MM.1S (cell line): ENCODE data around the gene SCAND1.

Experiments
- EZH2 ChIP-seq: fragments of 300-600 bp; sonication (generic); optimal IDR thresholded peaks from 2 replicates; pipeline ENCODE3; 2017; ENCODE audit warnings: low read depth, mild to moderate bottlenecking, antibody characterized with exemption, low read length, mixed read lengths
- TF ChIP-seq, protein P1 (sequence below): fragments of 300-600 bp; sonication (generic); IDR thresholded peaks from 2 replicates; pipeline ENCODE4 v1.5.1; 2016; ENCODE audit warnings: antibody characterized with exemption, low read length, mixed read lengths

GRCh38 chr20:35952480-35953386 lies 1.6 kb downstream of the SCAND1 start:
- TF ChIP-seq, protein P1, sequence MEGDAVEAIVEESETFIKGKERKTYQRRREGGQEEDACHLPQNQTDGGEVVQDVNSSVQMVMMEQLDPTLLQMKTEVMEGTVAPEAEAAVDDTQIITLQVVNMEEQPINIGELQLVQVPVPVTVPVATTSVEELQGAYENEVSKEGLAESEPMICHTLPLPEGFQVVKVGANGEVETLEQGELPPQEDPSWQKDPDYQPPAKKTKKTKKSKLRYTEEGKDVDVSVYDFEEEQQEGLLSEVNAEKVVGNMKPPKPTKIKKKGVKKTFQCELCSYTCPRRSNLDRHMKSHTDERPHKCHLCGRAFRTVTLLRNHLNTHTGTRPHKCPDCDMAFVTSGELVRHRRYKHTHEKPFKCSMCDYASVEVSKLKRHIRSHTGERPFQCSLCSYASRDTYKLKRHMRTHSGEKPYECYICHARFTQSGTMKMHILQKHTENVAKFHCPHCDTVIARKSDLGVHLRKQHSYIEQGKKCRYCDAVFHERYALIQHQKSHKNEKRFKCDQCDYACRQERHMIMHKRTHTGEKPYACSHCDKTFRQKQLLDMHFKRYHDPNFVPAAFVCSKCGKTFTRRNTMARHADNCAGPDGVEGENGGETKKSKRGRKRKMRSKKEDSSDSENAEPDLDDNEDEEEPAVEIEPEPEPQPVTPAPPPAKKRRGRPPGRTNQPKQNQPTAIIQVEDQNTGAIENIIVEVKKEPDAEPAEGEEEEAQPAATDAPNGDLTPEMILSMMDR = no peak
- no peak for TF ChIP-seq EZH2
